Stimulated activated CD4-positive, alpha-beta T cell treated with anti-CD3 and anti-CD28 coated beads, Interleukin-1b, Interleukin-23, amount 100 ng/mL, for 24 hours (primary cell): ENCODE results near the gene MED12L.

Source experiments
- DNase-seq, 4 experiments: peaks; one replicate each; pipeline ENCODE4 v3.0.0-alpha.2; 2020; ENCODE audit warnings: low read depth in 4 of 4, low spot score in 1 of 4

Gene MED12L

DNA sequence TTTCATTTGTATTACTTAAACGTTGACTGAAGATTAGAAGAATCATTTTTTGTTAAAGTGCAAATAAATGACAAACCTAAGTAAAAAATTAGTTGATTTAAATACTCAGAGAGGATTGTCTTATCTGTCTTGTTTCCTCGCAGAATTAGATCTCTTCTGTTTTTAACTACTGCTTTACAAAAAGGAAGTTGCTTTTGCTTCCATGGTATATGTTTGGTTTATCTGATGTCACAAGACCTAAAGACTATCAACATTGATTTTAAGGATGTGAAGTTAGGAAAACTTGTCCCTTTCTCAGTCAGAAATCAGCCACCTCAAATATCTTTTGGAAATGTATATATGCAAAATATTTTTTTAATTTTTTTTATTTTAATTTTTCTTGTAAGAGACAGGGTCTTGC is 88.9 kb downstream of the MED12L start:
- DNase-seq, result no peak

DNA sequence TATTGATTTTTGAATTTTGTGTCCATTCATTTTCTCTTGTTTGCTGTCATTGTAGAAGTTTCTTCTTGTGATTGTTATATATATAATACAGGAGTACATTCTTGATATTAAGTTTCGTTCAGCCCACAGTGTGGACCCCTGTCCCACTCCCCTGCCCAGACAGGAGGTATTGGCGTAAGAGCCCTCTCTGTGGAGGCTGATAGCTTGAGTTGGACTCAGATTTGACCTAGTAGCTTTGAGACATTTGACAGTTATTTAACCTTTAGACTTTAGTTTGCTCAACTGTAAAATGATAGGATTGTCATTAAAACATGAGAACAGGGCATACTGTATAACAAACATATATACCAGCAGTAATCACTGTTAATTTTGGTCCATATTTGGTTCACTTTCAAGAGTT is 90.5 kb downstream of the MED12L start:
- no peak for DNase-seq

GRCh38 chr3:151178208-151178845 is 92.9 kb downstream of the MED12L start:
- DNase-seq, result no peak

DNA sequence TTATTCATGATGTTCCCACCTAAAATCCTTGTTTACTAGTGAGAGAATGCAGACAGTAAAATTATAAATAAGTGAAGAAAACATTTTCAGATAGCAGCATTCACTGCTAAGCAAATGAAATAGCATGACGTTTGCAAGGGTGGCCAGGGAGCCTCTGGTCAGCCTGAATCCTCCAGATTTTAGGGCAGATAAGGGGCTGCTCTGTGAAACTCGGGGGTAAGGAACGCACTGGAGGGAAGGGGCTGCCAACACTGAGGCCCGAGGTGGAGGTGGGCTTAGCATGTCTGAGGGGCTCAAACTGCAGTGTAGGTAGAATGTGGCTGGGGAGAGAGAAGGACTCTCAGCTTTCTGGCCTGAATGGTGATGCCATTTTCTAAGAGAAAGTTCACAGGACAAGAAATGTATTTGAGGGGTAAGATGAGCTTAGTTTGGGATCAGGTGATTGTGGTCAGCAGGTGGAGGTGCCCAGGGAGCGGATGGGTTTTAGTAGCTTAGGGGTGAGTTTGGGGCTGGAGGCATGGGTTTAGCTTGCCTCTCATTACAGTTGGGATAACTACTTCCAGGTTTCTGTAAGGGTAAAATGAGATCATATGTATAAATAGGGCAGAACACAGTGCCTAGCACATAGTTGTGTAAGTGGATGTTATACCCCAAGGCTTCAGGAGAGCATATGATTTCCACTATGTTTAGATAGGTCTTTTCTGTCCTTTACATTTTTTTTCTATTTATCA is 97.0 kb downstream of the MED12L start:
- DNase-seq, result no peak

GRCh38 chr3:151183265-151183671 is 97.8 kb downstream of the MED12L start:
- no peak for DNase-seq

GRCh38 chr3:151191095-151191494 is 105.6 kb downstream of the MED12L start:
- DNase-seq, result no peak

- no peak for DNase-seq
Observed at GRCh38 chr3:151192545-151192944, 107.1 kb downstream of the MED12L start.

DNA sequence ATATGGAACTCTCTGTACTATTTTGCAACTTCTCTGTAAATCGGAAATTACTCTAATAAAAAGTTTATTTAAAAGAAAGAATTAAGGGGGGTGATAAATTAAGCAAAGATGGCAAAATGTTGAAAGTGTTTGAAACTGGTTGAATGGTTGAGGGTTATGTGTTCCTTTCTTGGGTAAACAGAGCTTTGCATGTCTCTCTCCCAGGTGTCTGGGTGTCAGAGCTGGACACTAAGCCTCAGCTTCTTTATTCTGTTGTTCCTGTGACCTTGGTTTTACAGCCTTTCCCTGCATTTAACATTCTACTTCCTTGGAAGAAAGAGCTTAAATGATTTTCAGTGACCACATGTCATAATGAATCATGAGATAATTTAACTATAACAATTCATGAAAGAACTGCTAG is 110.4 kb downstream of the MED12L start:
- no peak for DNase-seq

GRCh38 chr3:151196434-151196833 is 111.0 kb downstream of the MED12L start:
- DNase-seq, result no peak

DNA sequence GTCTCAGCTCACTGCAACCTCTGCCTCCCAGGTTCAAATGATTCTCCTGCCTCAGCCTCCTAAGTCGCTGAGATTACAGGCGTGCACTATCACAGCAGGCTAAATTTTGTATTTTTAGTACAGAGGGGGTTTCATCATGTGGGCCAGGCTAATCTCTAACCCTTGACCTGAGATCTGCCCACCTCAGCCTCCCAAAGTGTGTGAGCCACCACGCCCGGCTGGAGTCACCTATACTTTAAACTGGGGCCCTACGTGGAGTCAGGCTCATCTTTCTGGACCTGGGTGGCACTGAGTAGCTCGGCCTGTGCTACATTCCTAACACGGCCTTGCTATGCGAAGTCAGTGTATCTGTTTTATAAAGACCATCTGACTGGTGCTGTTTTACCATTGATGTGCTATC is 111.8 kb downstream of the MED12L start:
- DNase-seq, result no peak

- no peak for DNase-seq
Observed at GRCh38 chr3:151197981-151198767, 112.7 kb downstream of the MED12L start.

DNA sequence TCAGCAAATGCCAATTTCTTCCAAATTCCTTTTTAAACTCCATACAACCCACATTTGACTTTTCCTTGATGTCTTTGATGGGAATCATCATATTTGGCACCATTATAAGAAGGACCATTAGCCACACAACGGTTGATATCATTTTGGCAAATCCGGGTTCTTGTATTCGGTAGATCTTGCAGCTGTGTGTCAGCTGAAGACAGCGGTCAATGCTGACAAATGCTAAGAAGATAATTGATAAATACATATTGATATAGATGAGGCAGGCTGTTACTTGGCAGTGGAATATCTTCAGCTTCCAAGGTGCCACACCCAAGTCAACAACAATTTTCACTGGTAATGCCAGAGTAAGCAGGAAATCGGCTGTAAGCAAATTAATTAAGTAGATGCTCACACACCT is 113.4 kb downstream of the MED12L start:
- no peak for DNase-seq

DNA sequence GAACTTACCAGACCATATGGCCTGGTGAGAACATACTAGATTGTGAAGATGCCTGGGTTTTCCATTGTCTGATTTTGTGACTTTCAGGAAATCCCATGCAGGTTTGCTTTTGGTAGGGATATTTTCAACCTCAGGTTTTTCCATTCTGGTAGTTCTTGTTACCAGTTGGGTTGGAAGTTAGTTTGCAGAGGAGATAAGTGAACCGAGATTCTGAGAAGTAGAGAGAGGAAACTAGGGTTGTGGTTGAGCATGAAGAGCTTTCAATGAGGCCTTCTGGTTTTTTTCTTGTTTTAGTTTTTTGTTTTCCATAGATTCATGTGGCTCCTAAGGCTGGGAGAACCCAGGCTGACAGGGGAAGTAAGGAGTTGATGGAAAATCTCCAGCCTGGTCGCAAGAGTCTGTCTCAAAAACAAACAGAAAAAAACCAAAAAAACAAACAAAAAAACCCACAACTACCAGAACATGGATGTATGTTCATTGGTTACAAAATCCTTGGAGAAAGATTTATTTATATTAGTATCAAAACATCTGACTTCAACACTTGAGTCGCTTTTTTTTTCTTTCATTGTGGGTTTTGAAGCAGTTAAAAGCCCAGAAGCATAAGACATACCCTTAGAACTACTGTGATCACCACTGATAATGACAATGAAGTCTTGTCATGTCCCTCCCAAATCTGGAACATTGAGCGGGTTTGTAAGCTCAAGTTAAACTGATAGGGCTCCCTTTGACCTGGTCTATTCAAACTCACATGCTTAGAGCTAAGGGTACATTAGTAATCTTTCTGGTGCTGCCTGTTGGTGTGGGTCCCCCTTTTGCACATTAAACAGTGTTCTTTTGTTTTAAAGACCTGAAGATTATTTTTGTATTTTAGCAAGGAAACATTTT is 114.3 kb downstream of the MED12L start:
- DNase-seq, result no peak

DNA sequence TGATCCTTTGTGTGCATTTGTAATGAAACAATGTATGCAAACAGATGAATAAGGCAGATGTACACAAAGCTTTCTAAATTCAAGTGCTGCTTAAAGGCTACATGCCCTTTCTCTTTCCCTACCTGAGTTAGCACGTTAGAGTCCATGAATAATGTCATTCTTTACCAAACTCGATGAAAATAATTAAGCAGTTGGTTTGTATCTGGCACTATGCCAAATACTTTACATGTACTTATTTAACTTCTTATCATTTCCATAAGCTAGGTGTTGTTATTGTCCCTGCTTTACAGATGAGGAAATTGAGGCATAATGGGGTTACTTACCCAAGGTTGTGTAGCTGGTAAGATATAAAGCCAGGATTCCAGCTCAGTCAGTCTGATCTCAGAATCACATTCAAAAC is 115.1 kb downstream of the MED12L start:
- no peak for DNase-seq

- no peak for DNase-seq
Observed at GRCh38 chr3:151201051-151201730, 115.7 kb downstream of the MED12L start.

GRCh38 chr3:151203051-151203420 is 117.6 kb downstream of the MED12L start, which contains the start of gene GPR171:
GPR171 (minus strand) TSS chr3:151203216; CDS start chr3:151199386, 3,830 bp downstream.
- peak in 2 of 4 experiments; percentile 24 to 41 for DNase-seq

- no peak for DNase-seq
Observed at GRCh38 chr3:151204530-151205402, 119.3 kb downstream of the MED12L start.

- no peak for DNase-seq
Observed at GRCh38 chr3:151205482-151205881, 120.0 kb downstream of the MED12L start.

GRCh38 chr3:151206201-151206600 is 120.7 kb downstream of the MED12L start:
- no peak for DNase-seq

DNA sequence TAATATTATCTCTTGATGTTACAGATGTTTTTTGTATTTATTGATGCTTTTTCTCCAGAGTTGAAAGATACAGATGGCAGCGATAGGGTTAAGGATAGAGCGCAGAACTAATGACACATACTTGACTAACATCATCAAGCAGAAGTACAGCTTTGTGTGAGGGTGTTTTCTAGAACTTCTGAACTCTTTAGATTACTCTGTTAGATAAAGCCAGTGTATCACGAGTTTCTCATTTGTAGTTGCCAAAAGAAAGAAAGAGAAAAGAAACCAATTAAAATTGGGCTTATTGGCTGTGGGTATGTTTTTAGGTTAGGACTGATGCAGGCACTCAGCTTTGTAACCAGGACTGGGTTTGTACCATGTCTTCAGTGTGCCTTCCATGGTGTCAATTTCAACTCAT is 124.2 kb downstream of the MED12L start:
- DNase-seq, result no peak
